GM18867 (cell line): Measurements from ENCODE around the gene RRAS.

Experiments
- ATAC-seq: cut with Tn5 transposase; IDR thresholded peaks from one replicate; pipeline ENCODE4 v1.9.1; 2021; ENCODE audit warnings: mild to moderate bottlenecking, moderate library complexity; ENCODE audit not compliant: unreplicated experiment

RRAS gene

GRCh38 chr19:49640113-49640898 is at the start of gene RRAS:
Gene RRAS (minus strand): TSS chr19:49640143. CDS start chr19:49640098, 45 bp downstream.
- ATAC-seq, result peak; percentile 60

GRCh38 chr19:49689133-49690078 is 49.5 kb upstream of the RRAS start, which contains the start of gene ADM5:
Gene ADM5 (plus strand): TSS chr19:49689594. CDS start chr19:49689838, 244 bp downstream.
- ATAC-seq, result no peak

- ATAC-seq, result no peak
Measured at GRCh38 chr19:49688531-49689132, 48.7 kb upstream of the RRAS start.

GRCh38 chr19:49687566-49688316 is 47.8 kb upstream of the RRAS start:
- ATAC-seq, result no peak

- ATAC-seq, result no peak
Measured at GRCh38 chr19:49687150-49687549, 47.2 kb upstream of the RRAS start.

GRCh38 chr19:49686503-49687088 is 46.7 kb upstream of the RRAS start:
- no peak for ATAC-seq

GRCh38 chr19:49685845-49686332 is 45.9 kb upstream of the RRAS start:
- no peak for ATAC-seq

- ATAC-seq, result no peak
Measured at GRCh38 chr19:49684983-49685553, 45.1 kb upstream of the RRAS start.

GRCh38 chr19:49684251-49684982 is 44.5 kb upstream of the RRAS start:
- ATAC-seq, result no peak

GRCh38 chr19:49683814-49684250 is 43.9 kb upstream of the RRAS start:
- no peak for ATAC-seq

GRCh38 chr19:49682274-49682673 is 42.3 kb upstream of the RRAS start:
- ATAC-seq, result no peak

GRCh38 chr19:49681830-49682229 is 41.9 kb upstream of the RRAS start:
- ATAC-seq, result no peak

GRCh38 chr19:49680421-49681351 is 40.7 kb upstream of the RRAS start:
- no peak for ATAC-seq

- no peak for ATAC-seq
Measured at GRCh38 chr19:49679771-49680413, 39.9 kb upstream of the RRAS start.

- no peak for ATAC-seq
Measured at GRCh38 chr19:49678985-49679770, 39.2 kb upstream of the RRAS start.

GRCh38 chr19:49677901-49678674 is 38.1 kb upstream of the RRAS start:
- no peak for ATAC-seq
